ENCODE results near the gene NKPD1.

DNA sequence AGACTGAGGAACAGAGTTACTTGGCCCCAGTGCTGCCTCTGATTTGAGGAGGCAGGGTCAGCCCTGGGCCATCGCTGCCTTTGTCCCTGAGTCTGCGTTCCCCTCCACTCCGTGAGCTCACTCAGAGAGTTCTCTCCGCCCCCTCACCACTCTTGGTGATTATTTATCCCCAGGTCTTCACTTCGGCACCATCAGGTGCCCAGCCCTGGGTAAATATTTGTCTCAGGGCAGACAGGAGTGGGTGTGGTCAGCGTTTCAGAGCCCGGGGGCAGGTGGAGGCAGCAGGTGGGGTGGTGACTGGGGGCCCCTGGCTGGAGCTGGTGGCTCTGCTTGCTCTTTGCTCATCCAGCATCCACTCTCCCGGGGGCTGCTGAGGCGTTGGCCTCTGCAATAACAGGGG lies 47.2 kb downstream of the NKPD1 start:
- TF ChIP-seq, protein P1, sequence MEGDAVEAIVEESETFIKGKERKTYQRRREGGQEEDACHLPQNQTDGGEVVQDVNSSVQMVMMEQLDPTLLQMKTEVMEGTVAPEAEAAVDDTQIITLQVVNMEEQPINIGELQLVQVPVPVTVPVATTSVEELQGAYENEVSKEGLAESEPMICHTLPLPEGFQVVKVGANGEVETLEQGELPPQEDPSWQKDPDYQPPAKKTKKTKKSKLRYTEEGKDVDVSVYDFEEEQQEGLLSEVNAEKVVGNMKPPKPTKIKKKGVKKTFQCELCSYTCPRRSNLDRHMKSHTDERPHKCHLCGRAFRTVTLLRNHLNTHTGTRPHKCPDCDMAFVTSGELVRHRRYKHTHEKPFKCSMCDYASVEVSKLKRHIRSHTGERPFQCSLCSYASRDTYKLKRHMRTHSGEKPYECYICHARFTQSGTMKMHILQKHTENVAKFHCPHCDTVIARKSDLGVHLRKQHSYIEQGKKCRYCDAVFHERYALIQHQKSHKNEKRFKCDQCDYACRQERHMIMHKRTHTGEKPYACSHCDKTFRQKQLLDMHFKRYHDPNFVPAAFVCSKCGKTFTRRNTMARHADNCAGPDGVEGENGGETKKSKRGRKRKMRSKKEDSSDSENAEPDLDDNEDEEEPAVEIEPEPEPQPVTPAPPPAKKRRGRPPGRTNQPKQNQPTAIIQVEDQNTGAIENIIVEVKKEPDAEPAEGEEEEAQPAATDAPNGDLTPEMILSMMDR (IDR thresholded peaks at IDR 0.05): no peak
- TF ChIP-seq POLR2A (IDR thresholded peaks at IDR 0.05): no peak

All from lower leg skin (tissue), 3 donors.